ENCODE results near the gene SLC7A10. TPM values are rescaled to one million over a fixed set of nuclear protein-coding genes. Genes with fewer than 3 reads are reported as not detected.

Gene SLC7A10
- total and polyA plus RNA-seq, 2 donors from 2014 or later = 0.41 TPM; not detected in 1

DNA sequence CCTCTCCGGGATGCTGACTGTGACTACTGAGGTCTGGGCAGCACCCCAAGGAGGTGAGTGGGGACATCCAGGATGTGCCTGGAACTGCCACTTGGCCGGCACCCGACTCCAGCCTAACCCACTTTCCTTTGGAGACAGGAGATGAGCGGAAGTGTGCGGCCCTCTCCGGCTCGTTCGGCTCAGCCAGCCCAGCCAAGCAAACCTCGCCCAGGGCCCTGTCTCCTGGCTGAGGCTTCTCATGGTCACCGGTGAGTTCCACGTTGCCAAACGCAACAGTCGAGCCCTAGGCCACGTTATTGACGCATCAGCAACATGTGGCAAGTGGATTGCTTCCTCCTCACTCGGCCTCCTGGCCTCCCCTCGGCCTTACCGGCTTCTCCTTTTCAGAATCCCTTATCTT, 5.5 kb downstream of the SLC7A10 start:
- no peak overlapping the region for H3K9ac ChIP-seq (ENCODE audit: low read length in 3 of 3)
- DNase-seq = no peak
- intact Hi-C loops (cut with DNase I) = no loop called here
- no peaks in the 10 kb centered on the region for H3K4me1 ChIP-seq (ENCODE audit: control insufficient read depth in 2 of 3, insufficient read depth in 2 of 3, low read depth in 1 of 3, low read length in 3 of 3)
- FAIRE-seq = no peak
- TF ChIP-seq, protein P1, sequence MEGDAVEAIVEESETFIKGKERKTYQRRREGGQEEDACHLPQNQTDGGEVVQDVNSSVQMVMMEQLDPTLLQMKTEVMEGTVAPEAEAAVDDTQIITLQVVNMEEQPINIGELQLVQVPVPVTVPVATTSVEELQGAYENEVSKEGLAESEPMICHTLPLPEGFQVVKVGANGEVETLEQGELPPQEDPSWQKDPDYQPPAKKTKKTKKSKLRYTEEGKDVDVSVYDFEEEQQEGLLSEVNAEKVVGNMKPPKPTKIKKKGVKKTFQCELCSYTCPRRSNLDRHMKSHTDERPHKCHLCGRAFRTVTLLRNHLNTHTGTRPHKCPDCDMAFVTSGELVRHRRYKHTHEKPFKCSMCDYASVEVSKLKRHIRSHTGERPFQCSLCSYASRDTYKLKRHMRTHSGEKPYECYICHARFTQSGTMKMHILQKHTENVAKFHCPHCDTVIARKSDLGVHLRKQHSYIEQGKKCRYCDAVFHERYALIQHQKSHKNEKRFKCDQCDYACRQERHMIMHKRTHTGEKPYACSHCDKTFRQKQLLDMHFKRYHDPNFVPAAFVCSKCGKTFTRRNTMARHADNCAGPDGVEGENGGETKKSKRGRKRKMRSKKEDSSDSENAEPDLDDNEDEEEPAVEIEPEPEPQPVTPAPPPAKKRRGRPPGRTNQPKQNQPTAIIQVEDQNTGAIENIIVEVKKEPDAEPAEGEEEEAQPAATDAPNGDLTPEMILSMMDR (IDR thresholded peaks at IDR 0.05; ENCODE audit: borderline replicate concordance, extremely low read depth, insufficient read depth) = no peak
- no peaks in the 10 kb centered on the region for H3K9me3 ChIP-seq (ENCODE audit: control insufficient read depth in 2 of 3, insufficient read depth in 1 of 3, low read length in 3 of 3)
- no peaks in the 10 kb centered on the region for H3K36me3 ChIP-seq (ENCODE audit: control insufficient read depth in 2 of 3, insufficient read depth in 3 of 3, low read length in 3 of 3)
- no peak overlapping the region for H3K27ac ChIP-seq (ENCODE audit: low read depth in 2 of 2, low read length in 2 of 2)
- peaks cover 6% of the 10 kb centered on the region for H3K27me3 ChIP-seq (ENCODE audit: control insufficient read depth, insufficient read depth, low read length)
- no peak overlapping the region for H3K4me3 ChIP-seq (ENCODE audit: low read length in 3 of 3)

- FAIRE-seq = no peak
- H3K9me3 ChIP-seq (ENCODE audit: control insufficient read depth in 2 of 3, insufficient read depth in 1 of 3, low read length in 3 of 3) = no peaks in the 10 kb centered on the region
- no peaks in the 10 kb centered on the region for H3K27me3 ChIP-seq (ENCODE audit: control insufficient read depth, insufficient read depth, low read length)
- intact Hi-C loops (cut with DNase I) = no loop called here
- H3K4me3 ChIP-seq (ENCODE audit: low read length in 3 of 3) = no peak overlapping the region
- TF ChIP-seq, protein P1 (IDR thresholded peaks at IDR 0.05; ENCODE audit: borderline replicate concordance, extremely low read depth, insufficient read depth) = no peak
- no peaks in the 10 kb centered on the region for H3K36me3 ChIP-seq (ENCODE audit: control insufficient read depth in 2 of 3, insufficient read depth in 3 of 3, low read length in 3 of 3)
- H3K27ac ChIP-seq (ENCODE audit: low read depth in 2 of 2, low read length in 2 of 2) = no peak overlapping the region
- no peak overlapping the region for H3K9ac ChIP-seq (ENCODE audit: low read length in 3 of 3)
- no peaks in the 10 kb centered on the region for H3K4me1 ChIP-seq (ENCODE audit: control insufficient read depth in 2 of 3, insufficient read depth in 2 of 3, low read depth in 1 of 3, low read length in 3 of 3)
- DNase-seq = no peak
These were observed 6.3 kb downstream of the SLC7A10 start for GRCh38 chr19:33219261-33219815.

- TF ChIP-seq, protein P1 (IDR thresholded peaks at IDR 0.05; ENCODE audit: borderline replicate concordance, extremely low read depth, insufficient read depth) = no peak
- H3K4me1 ChIP-seq (ENCODE audit: control insufficient read depth in 2 of 3, insufficient read depth in 2 of 3, low read depth in 1 of 3, low read length in 3 of 3) = no peaks in the 10 kb centered on the region
- no peaks in the 10 kb centered on the region for H3K36me3 ChIP-seq (ENCODE audit: control insufficient read depth in 2 of 3, insufficient read depth in 3 of 3, low read length in 3 of 3)
- no peak overlapping the region for H3K9ac ChIP-seq (ENCODE audit: low read length in 3 of 3)
- H3K27me3 ChIP-seq (ENCODE audit: control insufficient read depth, insufficient read depth, low read length) = no peaks in the 10 kb centered on the region
- DNase-seq = no peak
- H3K27ac ChIP-seq (ENCODE audit: low read depth in 2 of 2, low read length in 2 of 2) = no peak overlapping the region
- FAIRE-seq = no peak
- no peak overlapping the region for H3K4me3 ChIP-seq (ENCODE audit: low read length in 3 of 3)
- H3K9me3 ChIP-seq (ENCODE audit: control insufficient read depth in 2 of 3, insufficient read depth in 1 of 3, low read length in 3 of 3) = no peaks in the 10 kb centered on the region
- intact Hi-C loops (cut with DNase I) = no loop called here
These were observed 7.8 kb downstream of the SLC7A10 start for GRCh38 chr19:33217881-33218280.
